Pancreas (tissue), 10 donors: ENCODE data around the gene PLEKHA4. TPM values are rescaled to one million over a fixed set of nuclear protein-coding genes. Genes with fewer than 3 reads are reported as not detected.
"Not testable (repeated sequence)": the region's sequence is repeated elsewhere in the genome, so short reads cannot be mapped to it uniquely, and the experiment has no call there.

ENCODE experiments used
- ATAC-seq, 4 donors: fragments of 200-7000 bp; cut with Tn5 transposase; one replicate each; pipeline versions ENCODE4 v1.8.0 to v1.9.1; 2020; ENCODE audit warnings: mild to moderate bottlenecking in 4 of 4, moderate library complexity in 4 of 4
- DNase-seq, 6 donors: peaks; one replicate each; pipeline ENCODE4 v3.0.0-alpha.2; 2020
- FAIRE-seq: peaks from 2 replicates; lab custom pipeline; 2012; peaks lifted over from hg19 to GRCh38; lab: Jason Lieb, UNC
- H3K27ac ChIP-seq, 4 donors: fragments of 200-600 bp; sonication (generic); 1 replicate in 3 of 4; 2 replicates in 1 of 4; pipeline versions ENCODE4 v1.5.0 to v1.8.0; 2020
- H3K27me3 ChIP-seq, 4 donors: fragments of 200-600 bp; one replicate each; pipeline ENCODE4 v1.8.0; 2021
- H3K36me3 ChIP-seq, 3 donors: fragments of 200-600 bp; sonication (generic) in 1 of 3; one replicate each; pipeline versions ENCODE4 v1.5.0 to v1.8.0; 2020 to 2021
- H3K4me1 ChIP-seq, 3 donors: fragments of 200-600 bp; one replicate each; pipeline ENCODE4 v1.8.0; 2021
- H3K4me3 ChIP-seq, 4 donors: fragments of 200-600 bp; sonication (generic) in 2 of 4; one replicate each; pipeline versions ENCODE4 v1.5.0 to v1.8.0; 2020 to 2021
- H3K9me3 ChIP-seq, 4 donors: fragments of 200-600 bp; one replicate each; pipeline ENCODE4 v1.8.0; 2021
- WGBS, 2 donors: extraction: QIAGEN DNeasy Blood & Tissue Kit; methylation state at CpG; one replicate each; pipeline ENCODE4 v1.1.7; 2013; 5-methylcytosine and 5-hydroxymethylcytosine counted together
- intact Hi-C, 3 donors: fragments of 100-400 bp; cut with DNase I; formaldehyde crosslinking; loops; one replicate each; pipeline versions ENCODE4 v1.11.1 to v1.14.2; 2022
- polyA plus RNA-seq, 2 donors: library from polyadenylated mRNA; stranded (reverse); fragments of 200-250 nt; gene quantifications; one replicate each; pipeline ENCODE4 v1.2.3, GENCODE V29; 2013
- total RNA-seq, 6 donors: library from RNA; stranded (reverse); fragmentation: NEBNext Ultra II Directional in 4 of 6; extraction: Animal tissue kit (Norgen Biotek cat#: 25700) in 4 of 6; gene quantifications; one replicate each; pipeline versions ENCODE4 v1.2.1 to v1.2.4, GENCODE V29; 2021 to 2023
- TF ChIP-seq, protein P1 (sequence below), 4 donors: fragments of 200-600 bp; sonication (generic) in 3 of 4; IDR thresholded peaks; one replicate each; pipeline versions ENCODE4 v1.5.0 to v1.8.0; 2021; ENCODE audit warnings: antibody characterized with exemption in 4 of 4
- donor health status: healthy with polysubstance abuse.
- donor health status: DM: no; HTN: no; CAD: no; lungs with moderate emphysema.
- donor health status: DM: no; HTN: no; CAD: no.
- donor health status: control.
- donor health status: control.
- donor health status: Bipolar disorder and iron deficiency.
- donor health status: DM: yes; HTN: yes; CAD: no.
- donor health status: DM: no; HTN: no; CAD: no.
- donor health status: DM: no; HTN: no; CAD: no.
- donor health status: DM: yes; HTN: yes; CAD: no.

Gene PLEKHA4
- total and polyA plus RNA-seq, 8 donors = 5.9 to 28.3 (median 12.2) TPM

DNA sequence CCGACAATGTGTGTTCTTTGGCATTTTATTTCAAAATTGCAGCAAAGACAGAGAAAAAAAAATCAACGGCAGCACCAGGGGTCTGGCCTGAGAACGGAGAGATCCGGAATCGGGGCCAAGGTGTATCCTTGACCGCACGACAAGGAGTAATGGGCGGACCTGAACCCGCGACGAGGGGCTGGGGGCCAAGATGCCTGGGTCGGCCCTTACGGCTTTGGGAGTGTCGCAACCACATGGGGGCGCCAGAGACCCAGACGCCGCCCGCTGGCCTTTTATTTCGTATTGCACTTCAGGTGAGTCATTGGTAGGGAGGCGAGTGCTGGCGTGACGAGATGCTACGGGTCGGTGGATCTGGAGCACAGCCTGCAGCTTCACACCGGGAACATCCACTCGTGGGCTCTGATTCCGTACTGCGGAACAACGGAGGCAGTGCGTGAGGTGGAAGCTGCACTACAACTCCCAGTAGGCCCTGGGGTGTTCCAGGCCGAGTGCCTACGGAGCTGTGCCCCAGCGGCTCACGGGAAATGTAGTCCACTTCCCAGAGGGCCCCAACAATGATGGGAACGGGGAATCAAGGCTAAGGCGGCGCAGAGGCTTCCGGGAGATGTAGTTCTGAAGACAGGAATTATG is 73.2 kb downstream of the PLEKHA4 start:
- H3K27me3 ChIP-seq = no peaks in the 10 kb centered on the region
- DNase-seq = peak; percentile 89 to 96 (median 90)
- FAIRE-seq = peak; percentile 65
- WGBS, 2 donors = 2 to 4% methylated on average over 38 of the region's 38 CpGs
- peak overlapping the region in 3 of 4 donors; percentile 5 to 51 (median 38) for H3K4me3 ChIP-seq
- intact Hi-C loops = loop anchor here (2.0 to 10.0 kb wide), 4 partner anchors 42 to 172 kb away; partner anchors contain the start of genes FTL (in 2 of the 3) and HSD17B14 (in 1 of the 3)
- no peaks in the 10 kb centered on the region for H3K36me3 ChIP-seq
- peak overlapping the region; percentile 9 to 68 (median 56) for H3K27ac ChIP-seq
- TF ChIP-seq, protein P1, sequence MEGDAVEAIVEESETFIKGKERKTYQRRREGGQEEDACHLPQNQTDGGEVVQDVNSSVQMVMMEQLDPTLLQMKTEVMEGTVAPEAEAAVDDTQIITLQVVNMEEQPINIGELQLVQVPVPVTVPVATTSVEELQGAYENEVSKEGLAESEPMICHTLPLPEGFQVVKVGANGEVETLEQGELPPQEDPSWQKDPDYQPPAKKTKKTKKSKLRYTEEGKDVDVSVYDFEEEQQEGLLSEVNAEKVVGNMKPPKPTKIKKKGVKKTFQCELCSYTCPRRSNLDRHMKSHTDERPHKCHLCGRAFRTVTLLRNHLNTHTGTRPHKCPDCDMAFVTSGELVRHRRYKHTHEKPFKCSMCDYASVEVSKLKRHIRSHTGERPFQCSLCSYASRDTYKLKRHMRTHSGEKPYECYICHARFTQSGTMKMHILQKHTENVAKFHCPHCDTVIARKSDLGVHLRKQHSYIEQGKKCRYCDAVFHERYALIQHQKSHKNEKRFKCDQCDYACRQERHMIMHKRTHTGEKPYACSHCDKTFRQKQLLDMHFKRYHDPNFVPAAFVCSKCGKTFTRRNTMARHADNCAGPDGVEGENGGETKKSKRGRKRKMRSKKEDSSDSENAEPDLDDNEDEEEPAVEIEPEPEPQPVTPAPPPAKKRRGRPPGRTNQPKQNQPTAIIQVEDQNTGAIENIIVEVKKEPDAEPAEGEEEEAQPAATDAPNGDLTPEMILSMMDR (IDR thresholded peaks at IDR 0.05) = peak; percentile 91 to 95 (median 92)
- H3K9me3 ChIP-seq = no peaks in the 10 kb centered on the region
- no peaks in the 10 kb centered on the region for H3K4me1 ChIP-seq
- ATAC-seq = peak; percentile 96 to 99 (median 99)

- Histone ChIP-seq H3K9me3 (no peaks in the 10 kb centered on the region), H3K27ac (no peak overlapping the region), H3K4me1 (no peaks in the 10 kb centered on the region), H3K27me3 (no peaks in the 10 kb centered on the region), H3K36me3 (no peaks in the 10 kb centered on the region), H3K4me3 (no peak overlapping the region)
- TF ChIP-seq, protein P1 (IDR thresholded peaks at IDR 0.05) = no peak
- DNase-seq = no peak
- intact Hi-C loops = loop anchor here in 2 of 3 donors (2.0 to 10.0 kb wide), 3 partner anchors 43 to 171 kb away; partner anchors contain the start of genes FTL (in 1 of the 2) and HSD17B14 (in 1 of the 2)
- FAIRE-seq = no peak
- 81 to 91% methylated on average over 6 of the region's 6 CpGs for WGBS, 2 donors
- no peak for ATAC-seq
Measured at GRCh38 chr19:48794291-48794690, 74.1 kb downstream of the PLEKHA4 start.

GRCh38 chr19:48793271-48793670 is 75.1 kb downstream of the PLEKHA4 start:
- 66 to 71% methylated on average over 8 of the region's 8 CpGs for WGBS, 2 donors
- DNase-seq (no peak), FAIRE-seq (no peak), ATAC-seq (no peak)
- H3K4me1 ChIP-seq = no peaks in the 10 kb centered on the region
- intact Hi-C loops = loop anchor here (2.0 to 10.0 kb wide), 3 partner anchors 44 to 172 kb away; partner anchors contain the start of genes FTL (in 1 of the 3) and HSD17B14 (in 1 of the 3)
- H3K36me3 ChIP-seq = no peaks in the 10 kb centered on the region
- no peaks in the 10 kb centered on the region for H3K27me3 ChIP-seq
- H3K4me3 ChIP-seq = no peak overlapping the region
- H3K9me3 ChIP-seq = no peaks in the 10 kb centered on the region
- TF ChIP-seq, protein P1 (IDR thresholded peaks at IDR 0.05) = no peak
- no peak overlapping the region for H3K27ac ChIP-seq

DNA sequence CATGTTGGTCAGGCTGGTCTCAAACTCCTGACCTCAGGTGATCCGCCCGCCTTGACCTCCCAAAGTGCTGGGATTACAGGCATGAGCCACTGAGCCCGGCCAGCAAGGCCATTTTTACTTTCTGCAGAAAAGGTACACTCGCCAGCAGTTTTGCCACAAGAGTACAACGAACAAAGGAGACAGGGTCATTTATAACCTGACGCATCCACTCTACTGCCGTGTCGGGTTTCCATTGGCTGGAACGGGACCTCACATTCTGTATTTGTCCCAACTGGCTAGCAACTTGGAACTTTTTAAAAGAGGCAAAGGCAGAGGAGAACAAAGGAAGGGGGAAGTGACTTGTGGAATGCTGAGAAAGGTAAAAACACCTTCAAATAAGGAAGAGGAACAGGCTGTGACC is 81.1 kb downstream of the PLEKHA4 start:
- H3K4me1 ChIP-seq, H3K27me3 ChIP-seq, H3K27ac ChIP-seq, DNase-seq, H3K4me3 ChIP-seq, intact Hi-C loops, FAIRE-seq, H3K9me3 ChIP-seq, H3K36me3 ChIP-seq, ATAC-seq: not testable (repeated sequence)
- WGBS, 2 donors = 81 to 88% methylated on average over 9 of the region's 9 CpGs

Other genes with a start within 250 kb of the PLEKHA4 start
Only the 30 nearest of the 32 such genes appear.
- 1 to 10 TPM; 3.3 to 8.3 (median 6.5) TPM for gene DBP, start 231.2 kb downstream of the PLEKHA4 start, total RNA-seq
- 10 to 100 TPM in 1 of 2 donors, 1 to 10 TPM in 1; 4.7 to 11.4 TPM for gene DBP, start 231.2 kb downstream of the PLEKHA4 start, polyA plus RNA-seq
- gene CA11, start 222.4 kb downstream of the PLEKHA4 start, total RNA-seq = 1 to 10 TPM; 2.6 to 6.2 (median 4.5) TPM
- gene CA11, start 222.4 kb downstream of the PLEKHA4 start, polyA plus RNA-seq = 10 to 100 TPM; 10.2 to 15.2 TPM
- under 1 TPM in 5 of 6 donors, not detected in 1; 0.12 to 0.37 (median 0.20) TPM for gene NTN5, start 195.6 kb downstream of the PLEKHA4 start, total RNA-seq
- gene NTN5, start 195.6 kb downstream of the PLEKHA4 start, polyA plus RNA-seq = 1 to 10 TPM in 1 of 2 donors, under 1 TPM in 1; 0.38 to 1.8 TPM
- gene FUT2, start 172.6 kb downstream of the PLEKHA4 start, total RNA-seq = 10 to 100 TPM in 2 of 6 donors, 1 to 10 TPM in 4; 4.8 to 14.5 (median 8.2) TPM
- 1 to 10 TPM; 3.7 to 5.4 TPM for gene FUT2, start 172.6 kb downstream of the PLEKHA4 start, polyA plus RNA-seq
- gene MAMSTR, start 148.9 kb downstream of the PLEKHA4 start, total RNA-seq = 1 to 10 TPM in 2 of 6 donors, under 1 TPM in 4; 0.51 to 2.6 (median 0.84) TPM
- 1 to 10 TPM; 1.5 to 2.3 TPM for gene MAMSTR, start 148.9 kb downstream of the PLEKHA4 start, polyA plus RNA-seq
- 1 to 10 TPM; 5.3 to 9.6 (median 6.5) TPM for gene RASIP1, start 128.0 kb downstream of the PLEKHA4 start, total RNA-seq
- gene RASIP1, start 128.0 kb downstream of the PLEKHA4 start, polyA plus RNA-seq = 10 to 100 TPM; 16.2 to 40.9 TPM
- 1 to 10 TPM in 4 of 6 donors, under 1 TPM in 2; 0.73 to 4.6 (median 1.9) TPM for gene IZUMO1, start 121.7 kb downstream of the PLEKHA4 start, total RNA-seq
- 1 to 10 TPM; 1.9 to 3.8 TPM for gene IZUMO1, start 121.7 kb downstream of the PLEKHA4 start, polyA plus RNA-seq
- 10 to 100 TPM in 4 of 6 donors, 1 to 10 TPM in 2; 6.5 to 29.7 (median 12.6) TPM for gene FUT1, start 116.0 kb downstream of the PLEKHA4 start, total RNA-seq
- 10 to 100 TPM in 1 of 2 donors, 1 to 10 TPM in 1; 7.7 to 12.7 TPM for gene FUT1, start 116.0 kb downstream of the PLEKHA4 start, polyA plus RNA-seq
- under 1 TPM in 1 of 6 donors, not detected in 5; 0.51 TPM for gene FGF21, start 113.1 kb downstream of the PLEKHA4 start, total RNA-seq
- gene FGF21, start 113.1 kb downstream of the PLEKHA4 start, polyA plus RNA-seq = not detected
- 10 to 100 TPM; 26.6 to 53.8 (median 36.3) TPM for gene BCAT2, start 57.6 kb downstream of the PLEKHA4 start, total RNA-seq
- gene BCAT2, start 57.6 kb downstream of the PLEKHA4 start, polyA plus RNA-seq = 10 to 100 TPM; 59.7 to 91.8 TPM
- gene HSD17B14, start 32.1 kb downstream of the PLEKHA4 start, total RNA-seq = 1 to 10 TPM in 4 of 6 donors, under 1 TPM in 2; 0.69 to 4.0 (median 1.7) TPM
- gene HSD17B14, start 32.1 kb downstream of the PLEKHA4 start, polyA plus RNA-seq = 10 to 100 TPM in 1 of 2 donors, 1 to 10 TPM in 1; 8.5 to 25.4 TPM
- 10 to 100 TPM in 5 of 6 donors, 1 to 10 TPM in 1; 8.1 to 20.6 (median 12.4) TPM for gene PPP1R15A, start 3.8 kb upstream of the PLEKHA4 start, total RNA-seq
- 10 to 100 TPM; 28.2 to 53.2 TPM for gene PPP1R15A, start 3.8 kb upstream of the PLEKHA4 start, polyA plus RNA-seq
- under 1 TPM in 1 of 6 donors, not detected in 5; 0.35 TPM for gene TULP2, start 30.1 kb upstream of the PLEKHA4 start, total RNA-seq
- not detected for gene TULP2, start 30.1 kb upstream of the PLEKHA4 start, polyA plus RNA-seq
- gene NUCB1, start 31.7 kb upstream of the PLEKHA4 start, total RNA-seq = 100 to 1,000 TPM in 2 of 6 donors, 10 to 100 TPM in 4; 60.9 to 136 (median 79.8) TPM
- gene NUCB1, start 31.7 kb upstream of the PLEKHA4 start, polyA plus RNA-seq = 100 to 1,000 TPM; 103 to 118 TPM
- gene DHDH, start 65.1 kb upstream of the PLEKHA4 start, total RNA-seq = under 1 TPM in 1 of 6 donors, not detected in 5; 0.28 TPM
- 1 to 10 TPM in 1 of 2 donors, under 1 TPM in 1; 0.30 to 1.0 TPM for gene DHDH, start 65.1 kb upstream of the PLEKHA4 start, polyA plus RNA-seq
- 10 to 100 TPM; 20.3 to 41.5 (median 28.0) TPM for gene BAX, start 86.3 kb upstream of the PLEKHA4 start, total RNA-seq
- 10 to 100 TPM; 43.5 to 48.1 TPM for gene BAX, start 86.3 kb upstream of the PLEKHA4 start, polyA plus RNA-seq
- gene FTL, start 96.7 kb upstream of the PLEKHA4 start, total RNA-seq = 1,000 to 10,000 TPM in 1 of 6 donors, 100 to 1,000 TPM in 5; 394 to 1,427 (median 690) TPM
- 1,000 to 10,000 TPM; 1,427 to 1,473 TPM for gene FTL, start 96.7 kb upstream of the PLEKHA4 start, polyA plus RNA-seq
- 10 to 100 TPM in 4 of 6 donors, 1 to 10 TPM in 2; 7.3 to 14.6 (median 12.2) TPM for gene GYS1, start 124.7 kb upstream of the PLEKHA4 start, total RNA-seq
- 10 to 100 TPM; 14.5 to 18.2 TPM for gene GYS1, start 124.7 kb upstream of the PLEKHA4 start, polyA plus RNA-seq
- 10 to 100 TPM; 17.0 to 38.0 (median 29.1) TPM for gene RUVBL2, start 125.3 kb upstream of the PLEKHA4 start, total RNA-seq
- gene RUVBL2, start 125.3 kb upstream of the PLEKHA4 start, polyA plus RNA-seq = 10 to 100 TPM; 43.9 to 44.9 TPM
- 1 to 10 TPM in 5 of 6 donors, under 1 TPM in 1; 0.98 to 6.6 (median 3.5) TPM for gene LHB, start 148.5 kb upstream of the PLEKHA4 start, total RNA-seq
- 10 to 100 TPM; 30.1 to 54.4 TPM for gene LHB, start 148.5 kb upstream of the PLEKHA4 start, polyA plus RNA-seq
- gene CGB3, start 155.7 kb upstream of the PLEKHA4 start, total RNA-seq = not detected
- gene CGB3, start 155.7 kb upstream of the PLEKHA4 start, polyA plus RNA-seq = not detected
- not detected for gene CGB2, start 163.3 kb upstream of the PLEKHA4 start, total RNA-seq
- not detected for gene CGB2, start 163.3 kb upstream of the PLEKHA4 start, polyA plus RNA-seq
- gene CGB1, start 168.3 kb upstream of the PLEKHA4 start, total RNA-seq = not detected
- gene CGB1, start 168.3 kb upstream of the PLEKHA4 start, polyA plus RNA-seq = not detected
- gene CGB5, start 175.2 kb upstream of the PLEKHA4 start, total RNA-seq = not detected
- not detected for gene CGB5, start 175.2 kb upstream of the PLEKHA4 start, polyA plus RNA-seq
- not detected for gene CGB8, start 180.5 kb upstream of the PLEKHA4 start, total RNA-seq
- not detected for gene CGB8, start 180.5 kb upstream of the PLEKHA4 start, polyA plus RNA-seq
- gene CGB7, start 189.1 kb upstream of the PLEKHA4 start, total RNA-seq = not detected
- gene CGB7, start 189.1 kb upstream of the PLEKHA4 start, polyA plus RNA-seq = under 1 TPM in 1 of 2 donors, not detected in 1; 0.38 TPM
- not detected for gene NTF4, start 196.2 kb upstream of the PLEKHA4 start, total RNA-seq
- under 1 TPM in 1 of 2 donors, not detected in 1; 0.09 TPM for gene NTF4, start 196.2 kb upstream of the PLEKHA4 start, polyA plus RNA-seq
- not detected for gene KCNA7, start 204.1 kb upstream of the PLEKHA4 start, total RNA-seq
- not detected for gene KCNA7, start 204.1 kb upstream of the PLEKHA4 start, polyA plus RNA-seq
- 100 to 1,000 TPM in 5 of 6 donors, 10 to 100 TPM in 1; 87.9 to 205 (median 136) TPM for gene SNRNP70, start 216.8 kb upstream of the PLEKHA4 start, total RNA-seq
- gene SNRNP70, start 216.8 kb upstream of the PLEKHA4 start, polyA plus RNA-seq = 100 to 1,000 TPM; 799 to 883 TPM
- 1 to 10 TPM; 4.7 to 6.5 (median 4.9) TPM for gene LIN7B, start 245.8 kb upstream of the PLEKHA4 start, total RNA-seq
- 10 to 100 TPM; 19.1 to 20.7 TPM for gene LIN7B, start 245.8 kb upstream of the PLEKHA4 start, polyA plus RNA-seq